Measurements from ENCODE around the gene ADD1.

Gene ADD1

GRCh38 chr4:2799971-2800690, 43.5 kb upstream of the ADD1 start:
- Histone ChIP-seq H3K4me3 (ENCODE audit: low read length in 2 of 2) (peak overlapping the region in 1 of 2 donors; percentile 54), H3K9ac (ENCODE audit: low read length in 2 of 2) (peak overlapping the region in 1 of 2 donors; percentile 9), H3K27me3 (ENCODE audit: control insufficient read depth in 1 of 2, insufficient read depth in 2 of 2, low read length in 2 of 2) (no peaks in the 10 kb centered on the region), H3K4me1 (ENCODE audit: control insufficient read depth, insufficient read depth, low read length) (peaks cover 74% of the 10 kb centered on the region), H3K9me3 (ENCODE audit: control insufficient read depth in 2 of 2, low read length in 2 of 2) (no peaks in the 10 kb centered on the region), H3K27ac (ENCODE audit: low read length) (peak overlapping the region; percentile 18), H3K36me3 (ENCODE audit: control insufficient read depth in 2 of 2, insufficient read depth in 2 of 2, low read length in 2 of 2) (no peaks in the 10 kb centered on the region)

GRCh38 chr4:2800691-2801596, 42.7 kb upstream of the ADD1 start:
- Histone ChIP-seq H3K4me1 (ENCODE audit: control insufficient read depth, insufficient read depth, low read length) (peaks cover 75% of the 10 kb centered on the region), H3K36me3 (ENCODE audit: control insufficient read depth in 2 of 2, insufficient read depth in 2 of 2, low read length in 2 of 2) (no peaks in the 10 kb centered on the region), H3K27me3 (ENCODE audit: control insufficient read depth in 1 of 2, insufficient read depth in 2 of 2, low read length in 2 of 2) (no peaks in the 10 kb centered on the region), H3K4me3 (ENCODE audit: low read length in 2 of 2) (peak overlapping the region in 1 of 2 donors; percentile 54), H3K27ac (ENCODE audit: low read length) (peak overlapping the region; percentile 67), H3K9me3 (ENCODE audit: control insufficient read depth in 2 of 2, low read length in 2 of 2) (no peaks in the 10 kb centered on the region), H3K9ac (ENCODE audit: low read length in 2 of 2) (peak overlapping the region; percentile 9 to 47)

GRCh38 chr4:2802618-2803531, 40.8 kb upstream of the ADD1 start:
- peaks cover 73% of the 10 kb centered on the region for H3K4me1 ChIP-seq (ENCODE audit: control insufficient read depth, insufficient read depth, low read length)
- no peak overlapping the region for H3K4me3 ChIP-seq (ENCODE audit: low read length in 2 of 2)
- no peaks in the 10 kb centered on the region for H3K9me3 ChIP-seq (ENCODE audit: control insufficient read depth in 2 of 2, low read length in 2 of 2)
- no peak overlapping the region for H3K27ac ChIP-seq (ENCODE audit: low read length)
- H3K27me3 ChIP-seq (ENCODE audit: control insufficient read depth in 1 of 2, insufficient read depth in 2 of 2, low read length in 2 of 2), result no peaks in the 10 kb centered on the region
- H3K9ac ChIP-seq (ENCODE audit: low read length in 2 of 2), result no peak overlapping the region
- no peaks in the 10 kb centered on the region for H3K36me3 ChIP-seq (ENCODE audit: control insufficient read depth in 2 of 2, insufficient read depth in 2 of 2, low read length in 2 of 2)

DNA sequence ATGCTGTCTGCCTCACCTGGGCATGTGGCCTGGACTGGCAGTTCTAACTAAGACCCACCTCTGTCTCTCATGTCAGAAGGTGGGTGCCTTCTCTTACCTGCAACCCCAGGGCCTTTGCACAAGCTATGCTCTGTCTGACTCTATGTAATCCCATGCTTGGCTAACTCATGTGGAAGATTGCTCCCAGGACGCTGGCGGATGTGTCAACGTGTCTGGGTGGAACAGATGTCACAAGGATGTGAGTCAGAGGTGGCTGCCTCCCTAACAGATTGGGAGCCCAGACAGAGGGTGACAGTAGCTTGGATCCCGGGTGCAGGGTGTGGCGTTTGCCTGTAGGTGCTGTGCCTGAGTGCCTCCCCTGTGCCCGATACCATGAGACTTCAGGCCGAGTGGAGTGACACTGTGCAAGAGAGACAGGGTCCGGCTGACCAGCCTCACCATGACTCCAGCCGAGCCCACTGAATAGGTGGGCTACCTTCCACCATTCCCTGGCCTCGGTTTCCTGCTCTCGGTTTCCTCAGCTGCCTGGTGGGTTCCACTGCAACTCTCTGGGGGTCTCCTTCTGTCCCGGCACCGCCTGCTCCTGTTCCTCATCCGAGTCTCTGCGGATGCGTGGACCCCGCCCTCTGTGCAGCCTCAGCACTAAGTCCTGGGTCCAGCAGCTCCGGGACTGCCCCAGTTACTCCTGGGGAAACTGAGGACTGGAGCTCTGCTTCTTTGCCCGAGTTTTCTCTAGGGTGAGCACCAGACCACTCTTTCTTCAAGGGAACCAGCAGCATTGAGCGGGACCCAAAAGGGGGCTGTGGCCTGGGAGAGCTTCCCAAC, 39.8 kb upstream of the ADD1 start:
- Histone ChIP-seq H3K27ac (ENCODE audit: low read length) (no peak overlapping the region), H3K4me1 (ENCODE audit: control insufficient read depth, insufficient read depth, low read length) (peaks cover 68% of the 10 kb centered on the region), H3K9me3 (ENCODE audit: control insufficient read depth in 2 of 2, low read length in 2 of 2) (no peaks in the 10 kb centered on the region)

GRCh38 chr4:2804449-2804972, 39.1 kb upstream of the ADD1 start:
- H3K4me1 ChIP-seq (ENCODE audit: control insufficient read depth, insufficient read depth, low read length), result peaks cover 65% of the 10 kb centered on the region
- no peaks in the 10 kb centered on the region for H3K36me3 ChIP-seq (ENCODE audit: control insufficient read depth in 2 of 2, insufficient read depth in 2 of 2, low read length in 2 of 2)
- H3K27ac ChIP-seq (ENCODE audit: low read length), result no peak overlapping the region
- no peak overlapping the region for H3K9ac ChIP-seq (ENCODE audit: low read length in 2 of 2)
- H3K27me3 ChIP-seq (ENCODE audit: control insufficient read depth in 1 of 2, insufficient read depth in 2 of 2, low read length in 2 of 2), result no peaks in the 10 kb centered on the region
- H3K9me3 ChIP-seq (ENCODE audit: control insufficient read depth in 2 of 2, low read length in 2 of 2), result no peaks in the 10 kb centered on the region
- H3K4me3 ChIP-seq (ENCODE audit: low read length in 2 of 2), result no peak overlapping the region

More for the DNA sequence above, 39.8 kb upstream of the ADD1 start:
- H3K9ac ChIP-seq (ENCODE audit: low read length in 2 of 2), result no peak overlapping the region
- H3K4me3 ChIP-seq (ENCODE audit: low read length in 2 of 2), result no peak overlapping the region
- no peaks in the 10 kb centered on the region for H3K36me3 ChIP-seq (ENCODE audit: control insufficient read depth in 2 of 2, insufficient read depth in 2 of 2, low read length in 2 of 2)
- H3K27me3 ChIP-seq (ENCODE audit: control insufficient read depth in 1 of 2, insufficient read depth in 2 of 2, low read length in 2 of 2), result no peaks in the 10 kb centered on the region

DNA sequence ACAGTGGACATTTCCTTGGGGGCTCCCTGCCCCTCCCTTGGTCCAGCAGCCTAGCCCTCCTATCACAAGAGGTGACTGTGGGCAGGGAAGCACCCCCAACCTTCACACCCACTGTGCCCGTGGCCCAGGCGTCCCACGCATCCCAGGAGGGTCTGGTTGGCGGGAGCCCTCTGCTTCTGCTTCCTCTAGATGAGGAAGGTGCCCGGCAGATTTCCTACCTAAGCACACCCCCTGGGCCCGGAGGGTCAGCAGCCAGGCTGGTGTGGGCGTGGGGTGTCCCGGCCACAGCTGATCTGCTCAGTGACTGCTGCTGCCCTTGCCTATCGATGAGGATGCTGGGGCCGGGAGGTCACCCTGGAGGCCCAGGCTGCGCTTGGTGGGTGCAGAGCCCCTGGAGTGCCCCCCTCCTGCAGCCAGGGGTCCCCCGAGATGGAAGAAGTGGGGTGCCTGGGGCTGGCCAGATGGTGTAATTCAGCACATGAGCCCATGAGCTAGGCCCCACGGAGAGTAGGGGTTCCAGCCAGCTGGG, 38.6 kb upstream of the ADD1 start:
- H3K4me1 ChIP-seq (ENCODE audit: control insufficient read depth, insufficient read depth, low read length), result peaks cover 62% of the 10 kb centered on the region
- no peak overlapping the region for H3K4me3 ChIP-seq (ENCODE audit: low read length in 2 of 2)
- H3K27me3 ChIP-seq (ENCODE audit: control insufficient read depth in 1 of 2, insufficient read depth in 2 of 2, low read length in 2 of 2), result no peaks in the 10 kb centered on the region
- H3K27ac ChIP-seq (ENCODE audit: low read length), result no peak overlapping the region
- H3K9ac ChIP-seq (ENCODE audit: low read length in 2 of 2), result no peak overlapping the region
- no peaks in the 10 kb centered on the region for H3K9me3 ChIP-seq (ENCODE audit: control insufficient read depth in 2 of 2, low read length in 2 of 2)
- H3K36me3 ChIP-seq (ENCODE audit: control insufficient read depth in 2 of 2, insufficient read depth in 2 of 2, low read length in 2 of 2), result no peaks in the 10 kb centered on the region

DNA sequence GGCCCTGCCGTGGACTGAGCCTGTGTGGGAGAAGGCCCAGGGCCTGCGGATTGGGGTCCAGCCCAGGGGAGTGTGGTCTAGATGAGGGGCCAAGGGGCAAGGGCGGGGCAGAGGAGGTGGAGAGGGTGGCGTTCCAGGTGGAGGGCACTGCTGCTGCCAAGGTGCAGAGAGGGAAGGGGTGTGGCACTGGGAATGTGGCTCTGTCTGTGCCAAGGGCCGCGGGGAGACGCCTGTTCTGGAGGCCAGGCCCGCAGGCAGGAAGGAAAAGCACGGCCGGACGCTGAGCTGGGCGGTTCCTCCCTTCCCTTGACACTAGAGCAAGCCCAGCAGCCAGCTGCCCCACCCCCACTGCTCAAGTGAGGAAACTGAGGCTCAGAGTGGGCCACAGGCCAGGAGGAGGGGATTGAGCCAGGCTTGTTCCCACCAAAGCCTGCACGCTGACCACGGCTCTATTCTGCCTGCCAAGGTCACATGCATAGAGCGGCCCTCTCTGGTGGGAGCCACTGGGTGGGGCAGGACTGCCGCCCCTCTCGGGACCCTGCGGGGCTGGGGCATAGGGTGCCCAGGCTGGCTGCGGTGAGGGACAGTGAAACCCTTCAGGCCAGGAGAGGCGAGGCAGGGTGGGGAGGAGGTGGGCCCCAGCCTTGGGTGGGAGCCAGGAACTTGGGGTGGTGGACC, 37.8 kb upstream of the ADD1 start:
- Histone ChIP-seq H3K4me1 (ENCODE audit: control insufficient read depth, insufficient read depth, low read length) (peaks cover 57% of the 10 kb centered on the region), H3K36me3 (ENCODE audit: control insufficient read depth in 2 of 2, insufficient read depth in 2 of 2, low read length in 2 of 2) (no peaks in the 10 kb centered on the region), H3K9ac (ENCODE audit: low read length in 2 of 2) (no peak overlapping the region), H3K4me3 (ENCODE audit: low read length in 2 of 2) (peak overlapping the region in 1 of 2 donors; percentile 15), H3K27me3 (ENCODE audit: control insufficient read depth in 1 of 2, insufficient read depth in 2 of 2, low read length in 2 of 2) (no peaks in the 10 kb centered on the region), H3K27ac (ENCODE audit: low read length) (no peak overlapping the region), H3K9me3 (ENCODE audit: control insufficient read depth in 2 of 2, low read length in 2 of 2) (no peaks in the 10 kb centered on the region)

GRCh38 chr4:2806390-2807355, 37.0 kb upstream of the ADD1 start:
- Histone ChIP-seq H3K27ac (ENCODE audit: low read length) (peak overlapping the region; percentile 18), H3K9ac (ENCODE audit: low read length in 2 of 2) (no peak overlapping the region), H3K27me3 (ENCODE audit: control insufficient read depth in 1 of 2, insufficient read depth in 2 of 2, low read length in 2 of 2) (no peaks in the 10 kb centered on the region), H3K9me3 (ENCODE audit: control insufficient read depth in 2 of 2, low read length in 2 of 2) (no peaks in the 10 kb centered on the region), H3K4me3 (ENCODE audit: low read length in 2 of 2) (peak overlapping the region in 1 of 2 donors; percentile 22), H3K36me3 (ENCODE audit: control insufficient read depth in 2 of 2, insufficient read depth in 2 of 2, low read length in 2 of 2) (no peaks in the 10 kb centered on the region), H3K4me1 (ENCODE audit: control insufficient read depth, insufficient read depth, low read length) (peaks cover 58% of the 10 kb centered on the region)

All from stomach smooth muscle (tissue), 2 donors.